IPS DF 4.7 (cell line): ENCODE measurements around the gene MYO5A.
"Not testable (repeated sequence)": the region's sequence is repeated elsewhere in the genome, so short reads cannot be mapped to it uniquely, and the experiment has no call there.

Experiments
- DNase-seq: peaks from one replicate; pipeline ENCODE4 v3.0.0-alpha.2; 2013; ENCODE audit warnings: low spot score; ENCODE audit errors: extremely low read depth

MYO5A gene

GRCh38 chr15:52546031-52546751, 17.5 kb upstream of the MYO5A start:
- DNase-seq = no peak

DNA sequence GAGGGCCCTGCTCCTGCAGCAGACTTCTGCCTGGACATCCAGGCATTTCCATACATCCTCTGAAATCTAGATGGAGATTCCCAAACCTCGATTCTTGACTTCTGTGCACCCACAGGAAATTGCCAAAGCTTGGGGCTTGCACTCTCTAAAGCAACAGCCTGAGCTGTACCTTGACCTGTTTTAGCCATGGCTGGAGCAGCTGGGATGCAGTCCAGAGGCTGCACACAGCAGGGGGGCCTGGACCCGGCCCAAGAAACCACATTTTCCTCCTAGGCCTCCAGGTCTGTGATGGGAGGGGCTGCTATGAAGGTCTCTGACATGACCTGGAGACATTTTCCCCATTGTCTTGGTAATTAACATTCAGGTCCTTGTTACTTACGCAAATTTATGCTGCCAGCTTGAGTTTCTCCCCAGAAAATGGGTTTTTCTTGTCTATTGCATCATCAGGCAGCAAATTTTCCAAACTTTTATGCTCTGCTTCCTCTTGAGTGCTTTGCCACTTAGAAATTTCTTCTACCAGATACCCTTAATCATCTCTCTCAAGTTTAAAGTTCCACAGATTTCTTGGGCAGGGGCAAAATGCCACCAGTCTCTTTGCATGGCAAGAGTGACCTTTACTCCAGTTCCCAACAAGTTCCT, 11.8 kb upstream of the MYO5A start:
- DNase-seq = no peak

GRCh38 chr15:52537459-52537858, 8.8 kb upstream of the MYO5A start:
- DNase-seq = no peak

GRCh38 chr15:52532427-52532826, 3.7 kb upstream of the MYO5A start:
- DNase-seq = no peak

- DNase-seq = no peak
Measured at GRCh38 chr15:52529940-52530339, 1.3 kb upstream of the MYO5A start.

DNA sequence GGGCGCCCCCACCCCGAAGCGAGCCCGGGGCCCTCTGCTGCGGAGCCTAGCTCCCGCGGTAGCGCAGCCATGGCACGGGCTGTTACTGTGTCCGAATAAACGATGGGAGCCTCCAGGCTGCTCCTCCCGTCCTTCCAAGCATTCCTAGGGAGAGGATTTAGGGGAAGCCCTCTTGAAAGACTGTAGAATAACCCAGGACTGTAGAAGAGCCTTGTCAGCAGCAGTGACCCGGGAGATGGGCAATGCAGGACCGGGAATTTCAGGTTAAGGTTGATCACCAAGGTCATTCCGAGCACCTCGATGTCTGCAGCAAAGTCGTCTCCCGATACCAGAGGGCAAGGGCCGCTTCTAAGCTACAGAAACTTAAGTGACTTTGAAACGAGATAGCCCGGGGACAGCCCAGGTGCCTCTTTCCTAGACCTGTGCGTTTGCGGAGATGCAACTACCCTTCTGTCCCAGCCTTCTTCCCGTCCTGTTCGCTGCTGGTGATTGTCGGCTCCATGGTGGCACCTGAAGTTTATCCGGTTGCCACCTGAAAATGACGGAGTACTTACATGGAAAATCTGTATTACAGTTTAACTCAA, 753 bp upstream of the MYO5A start:
- no peak for DNase-seq

DNA sequence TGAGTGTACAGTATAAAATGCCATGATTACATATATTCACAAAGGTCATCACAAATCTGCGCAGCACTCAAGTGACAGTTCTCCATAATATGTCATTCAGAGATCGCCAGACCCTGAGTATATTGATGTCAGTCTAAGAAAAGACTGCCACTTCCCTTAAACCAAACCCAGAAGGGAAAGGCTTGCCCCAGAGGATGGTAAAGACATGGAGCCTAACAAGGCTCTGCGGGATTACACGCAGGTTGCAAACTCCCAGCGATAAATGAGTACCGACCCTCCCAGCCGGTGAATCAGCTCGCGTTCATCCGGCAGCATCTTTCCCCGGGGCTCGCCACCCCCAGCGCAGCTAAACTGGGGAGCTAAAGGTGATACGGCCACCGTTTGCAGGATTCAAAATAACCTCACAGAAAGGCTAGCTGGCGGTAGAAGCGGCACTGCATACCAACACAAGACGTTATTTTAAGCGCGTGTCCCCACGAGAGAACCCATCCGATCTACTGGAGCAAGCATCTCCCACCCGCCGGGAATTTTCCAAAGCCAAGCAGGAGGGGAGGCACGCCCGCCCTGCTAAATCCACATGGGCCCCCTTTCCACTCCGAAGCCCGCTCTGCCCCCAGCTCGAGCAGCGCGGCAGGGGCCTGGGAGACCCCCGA, 643 bp downstream of the MYO5A start:
- no peak for DNase-seq

DNA sequence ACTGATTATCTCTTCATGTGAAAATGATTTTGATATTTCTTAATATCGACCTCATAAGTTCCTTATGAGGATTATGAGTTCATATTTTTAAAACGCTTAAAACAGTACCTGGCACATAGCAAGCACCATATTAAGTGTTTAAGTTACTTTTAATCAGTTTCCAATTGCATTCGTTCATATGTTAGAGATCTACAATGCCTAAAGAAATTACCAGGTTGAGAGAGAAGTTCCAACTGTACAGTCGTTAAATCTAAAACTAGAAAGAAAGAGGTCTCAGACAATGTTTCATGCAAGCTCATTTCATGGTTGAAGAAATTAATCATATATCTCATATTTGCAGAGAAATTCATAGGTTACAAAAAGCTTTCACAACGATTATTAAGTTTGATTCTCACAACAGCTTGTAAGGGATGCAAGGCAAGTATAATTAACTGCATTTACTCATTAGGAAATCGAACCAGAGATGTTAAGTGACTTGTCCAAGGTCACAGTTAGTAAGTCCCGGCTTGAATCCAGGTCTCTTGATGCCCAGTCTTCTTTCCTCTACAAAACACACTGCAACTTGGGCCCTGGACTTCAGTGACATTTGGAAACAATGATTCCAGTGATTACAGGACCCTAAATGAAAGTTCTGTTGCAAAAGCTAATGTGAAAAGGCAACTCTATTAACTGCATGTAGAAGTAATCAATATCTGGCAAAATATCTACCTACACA, 1.3 kb downstream of the MYO5A start:
- no peak for DNase-seq

- no peak for DNase-seq
Measured at GRCh38 chr15:52524223-52525136, 4.2 kb downstream of the MYO5A start.

GRCh38 chr15:52523647-52524046, 5.0 kb downstream of the MYO5A start:
- DNase-seq = no peak

- DNase-seq = no peak
Measured at GRCh38 chr15:52523192-52523591, 5.5 kb downstream of the MYO5A start.

DNA sequence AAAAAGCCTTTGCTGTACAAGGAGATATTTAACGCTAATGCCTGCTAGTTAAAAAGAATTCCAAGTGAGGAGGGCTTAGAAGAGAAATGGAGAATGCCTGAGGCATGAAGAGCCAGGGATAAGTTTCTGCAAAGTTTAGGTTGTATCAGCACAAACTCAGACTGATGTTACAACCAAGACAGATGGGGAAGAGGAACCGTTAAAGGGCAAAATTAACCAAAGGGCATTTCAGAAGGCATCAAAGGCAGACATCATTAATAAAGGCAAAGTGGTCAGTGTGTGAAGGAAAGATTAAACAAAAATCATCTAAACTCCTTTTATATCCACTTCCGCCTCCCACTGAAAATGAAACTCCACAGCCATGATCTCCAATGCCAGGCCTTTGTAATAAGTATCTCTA, 7.0 kb downstream of the MYO5A start:
- no peak for DNase-seq

- no peak for DNase-seq
Measured at GRCh38 chr15:52520421-52520820, 8.3 kb downstream of the MYO5A start.

DNA sequence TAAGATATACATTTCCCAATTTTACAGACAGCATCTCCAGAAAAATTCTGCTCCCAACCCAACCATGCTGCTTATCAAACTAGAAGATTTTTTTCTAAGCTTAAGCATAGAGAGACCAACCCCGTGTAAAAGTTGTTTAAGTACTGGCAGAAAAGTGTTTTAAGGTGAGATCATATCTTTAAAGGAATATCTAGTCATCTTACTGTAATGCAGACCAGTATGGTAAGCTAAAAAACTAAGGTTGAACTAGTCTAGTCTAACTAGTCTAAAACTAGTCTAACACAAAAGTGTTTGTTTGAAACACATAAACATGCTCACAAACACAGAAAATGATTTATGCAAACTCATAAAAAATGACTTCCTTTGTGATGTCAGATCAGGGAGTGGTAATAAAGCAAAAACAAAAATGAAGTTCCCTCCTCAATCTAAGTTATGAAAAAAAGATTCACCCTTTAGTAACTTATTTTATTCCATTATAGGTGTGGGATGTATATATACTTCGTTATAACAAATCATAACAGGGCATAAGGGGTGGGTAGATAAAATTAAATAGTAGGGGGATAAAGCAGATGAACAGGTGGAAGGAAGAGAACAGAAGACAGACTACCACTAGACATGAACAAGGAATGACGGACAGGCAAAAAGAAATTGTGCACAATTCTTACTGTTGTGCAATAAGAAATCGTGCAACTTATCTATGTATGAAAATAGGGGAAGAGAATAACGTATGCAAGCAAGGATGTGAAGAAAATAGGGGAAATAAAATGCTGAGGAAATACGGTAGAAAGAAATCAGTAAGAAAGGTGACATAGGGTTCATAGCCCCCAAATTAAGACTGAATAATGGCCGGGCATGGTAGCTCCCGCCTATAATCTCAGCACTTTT, 10.0 kb downstream of the MYO5A start:
- no peak for DNase-seq

DNA sequence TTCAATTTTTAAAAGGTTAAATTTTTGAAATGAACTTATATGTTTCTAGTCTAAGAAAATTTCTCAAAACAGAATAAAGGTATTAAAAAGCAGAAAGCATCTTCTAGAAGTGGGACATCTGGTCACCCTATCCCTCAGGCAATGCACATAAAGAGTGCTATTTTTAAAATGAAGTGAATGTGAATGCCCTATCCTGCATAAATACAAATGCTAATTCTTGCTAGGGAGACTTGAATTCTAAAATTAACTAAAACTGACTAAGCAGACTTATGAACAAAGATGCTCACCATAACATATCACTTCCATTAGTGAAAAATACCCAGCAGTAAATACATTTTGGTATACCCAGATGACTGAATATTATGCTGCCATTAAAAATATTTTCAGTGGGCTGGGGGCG, 11.7 kb downstream of the MYO5A start:
- DNase-seq = no peak

DNA sequence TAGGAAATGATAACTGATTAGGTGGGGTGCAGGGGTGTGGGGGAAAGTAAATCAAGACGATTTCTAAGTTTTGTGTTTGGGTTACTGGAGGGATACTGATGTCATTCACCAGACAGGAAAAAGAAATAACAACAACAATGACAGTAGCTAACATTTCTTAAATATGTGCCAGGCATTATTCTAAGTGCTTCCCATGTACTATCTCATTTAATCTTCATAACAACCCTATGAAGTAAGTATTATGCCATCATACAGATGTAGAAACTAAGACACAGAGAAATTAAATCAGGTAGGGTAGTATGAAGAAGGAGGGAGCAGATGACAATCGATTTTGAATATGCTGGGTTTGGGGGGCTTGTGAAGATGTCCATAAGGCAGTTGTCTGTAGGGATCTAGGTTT, 13.3 kb downstream of the MYO5A start:
- no peak for DNase-seq

DNA sequence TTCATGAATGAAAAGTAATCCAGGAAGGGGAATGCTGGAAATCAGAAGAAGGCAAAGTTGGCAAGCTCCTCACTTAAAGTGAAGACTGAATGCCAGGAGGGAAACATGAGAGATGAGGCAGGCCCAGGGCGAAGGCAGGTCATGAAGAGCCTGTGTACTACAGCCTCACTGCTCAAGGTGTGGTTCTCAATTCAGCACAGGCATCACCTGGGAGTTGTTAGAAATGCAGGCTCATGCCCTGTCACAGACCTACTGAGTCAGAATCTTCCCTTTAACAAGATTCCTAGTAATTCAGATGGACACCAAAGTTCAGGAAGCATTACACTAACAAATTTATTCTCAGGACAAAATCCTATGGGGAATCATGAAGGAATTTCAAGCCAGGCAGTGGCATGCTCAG, 14.2 kb downstream of the MYO5A start:
- DNase-seq = no peak

GRCh38 chr15:52512869-52513268, 15.8 kb downstream of the MYO5A start:
- DNase-seq = not testable (repeated sequence)

- no peak for DNase-seq
Measured at GRCh38 chr15:52511084-52511483, 17.6 kb downstream of the MYO5A start.
